Duodenal mucosa (tissue), 2 donors: Measurements from ENCODE around the gene NR3C2.

Experiments used
- H3K27ac ChIP-seq: one replicate; pipeline ENCODE4 v1.7.0; 2013; ENCODE audit warnings: low read depth, low read length
- H3K27me3 ChIP-seq, 2 donors: one replicate each; pipeline ENCODE4 v1.7.0; 2013; ENCODE audit warnings: low read length in 2 of 2, control low read depth in 1 of 2; ENCODE audit not compliant: insufficient read depth in 2 of 2, control insufficient read depth in 1 of 2
- H3K36me3 ChIP-seq, 2 donors: one replicate each; pipeline ENCODE4 v1.7.0; 2013; ENCODE audit warnings: low read length in 2 of 2, control low read depth in 1 of 2; ENCODE audit not compliant: insufficient read depth in 2 of 2, control insufficient read depth in 1 of 2
- H3K4me1 ChIP-seq, 2 donors: one replicate each; pipeline ENCODE4 v1.7.0; 2013; ENCODE audit warnings: low read length in 2 of 2, control low read depth in 1 of 2; ENCODE audit not compliant: insufficient read depth in 2 of 2, control insufficient read depth in 1 of 2
- H3K4me3 ChIP-seq, 2 donors: one replicate each; pipeline ENCODE4 v1.7.0; 2013; ENCODE audit warnings: low read length in 2 of 2, low read depth in 1 of 2
- H3K9ac ChIP-seq, 2 donors: one replicate each; pipeline ENCODE4 v1.7.0; 2013; ENCODE audit warnings: low read length in 2 of 2, low read depth in 1 of 2
- H3K9me3 ChIP-seq, 2 donors: one replicate each; pipeline ENCODE4 v1.7.0; 2013; ENCODE audit warnings: low read length in 2 of 2, control low read depth in 1 of 2; ENCODE audit not compliant: control insufficient read depth in 1 of 2

Gene NR3C2

GRCh38 chr4:148222991-148223660 lies 219.1 kb downstream of the NR3C2 start:
- Histone ChIP-seq H3K4me3 (peak overlapping the region in 1 of 2 donors; percentile 19), H3K9me3 (no peaks in the 10 kb centered on the region), H3K4me1 (peaks cover 3 to 24% of the 10 kb centered on the region in 2 donors), H3K27ac (no peak overlapping the region), H3K36me3 (no peaks in the 10 kb centered on the region), H3K9ac (no peak overlapping the region), H3K27me3 (no peaks in the 10 kb centered on the region)

- Histone ChIP-seq H3K9ac (no peak overlapping the region), H3K27ac (no peak overlapping the region), H3K27me3 (no peaks in the 10 kb centered on the region), H3K9me3 (no peaks in the 10 kb centered on the region), H3K36me3 (no peaks in the 10 kb centered on the region), H3K4me1 (peaks cover 15 to 17% of the 10 kb centered on the region in 2 donors), H3K4me3 (peak overlapping the region; percentile 36 to 52)
Measured at GRCh38 chr4:148216866-148217814, 225.1 kb downstream of the NR3C2 start.

GRCh38 chr4:148216321-148216720 lies 225.9 kb downstream of the NR3C2 start:
- H3K4me1 ChIP-seq = peaks cover 15 to 17% of the 10 kb centered on the region in 2 donors
- H3K27me3 ChIP-seq = no peaks in the 10 kb centered on the region
- no peaks in the 10 kb centered on the region for H3K36me3 ChIP-seq
- H3K4me3 ChIP-seq = no peak overlapping the region
- no peak overlapping the region for H3K9ac ChIP-seq
- no peak overlapping the region for H3K27ac ChIP-seq
- no peaks in the 10 kb centered on the region for H3K9me3 ChIP-seq

GRCh38 chr4:148215202-148215601 lies 227.0 kb downstream of the NR3C2 start:
- H3K27ac ChIP-seq = no peak overlapping the region
- H3K4me1 ChIP-seq = peaks cover 15 to 17% of the 10 kb centered on the region in 2 donors
- H3K27me3 ChIP-seq = no peaks in the 10 kb centered on the region
- H3K4me3 ChIP-seq = no peak overlapping the region
- H3K9me3 ChIP-seq = no peaks in the 10 kb centered on the region
- H3K36me3 ChIP-seq = no peaks in the 10 kb centered on the region
- no peak overlapping the region for H3K9ac ChIP-seq

- Histone ChIP-seq H3K9me3 (no peaks in the 10 kb centered on the region), H3K9ac (no peak overlapping the region), H3K4me3 (no peak overlapping the region), H3K36me3 (no peaks in the 10 kb centered on the region), H3K27ac (no peak overlapping the region), H3K4me1 (peaks cover 15 to 17% of the 10 kb centered on the region in 2 donors), H3K27me3 (no peaks in the 10 kb centered on the region)
Measured at GRCh38 chr4:148214529-148215166, 227.6 kb downstream of the NR3C2 start.

GRCh38 chr4:148211533-148211932 lies 230.7 kb downstream of the NR3C2 start:
- no peaks in the 10 kb centered on the region for H3K9me3 ChIP-seq
- H3K4me3 ChIP-seq = no peak overlapping the region
- H3K9ac ChIP-seq = no peak overlapping the region
- H3K27me3 ChIP-seq = no peaks in the 10 kb centered on the region
- H3K4me1 ChIP-seq = peaks cover 4 to 7% of the 10 kb centered on the region in 2 donors
- no peak overlapping the region for H3K27ac ChIP-seq
- H3K36me3 ChIP-seq = no peaks in the 10 kb centered on the region

GRCh38 chr4:148210661-148211060 lies 231.6 kb downstream of the NR3C2 start:
- no peaks in the 10 kb centered on the region for H3K27me3 ChIP-seq
- no peak overlapping the region for H3K27ac ChIP-seq
- peaks cover 0 to 3% of the 10 kb centered on the region in 2 donors for H3K4me1 ChIP-seq
- H3K36me3 ChIP-seq = no peaks in the 10 kb centered on the region
- no peaks in the 10 kb centered on the region for H3K9me3 ChIP-seq
- no peak overlapping the region for H3K9ac ChIP-seq
- H3K4me3 ChIP-seq = no peak overlapping the region

- Histone ChIP-seq H3K27ac (no peak overlapping the region), H3K4me3 (no peak overlapping the region), H3K9ac (no peak overlapping the region), H3K27me3 (no peaks in the 10 kb centered on the region), H3K9me3 (no peaks in the 10 kb centered on the region), H3K4me1 (peaks cover 0 to 12% of the 10 kb centered on the region in 2 donors), H3K36me3 (no peaks in the 10 kb centered on the region)
Measured at GRCh38 chr4:148207068-148207467, 235.1 kb downstream of the NR3C2 start.

- no peak overlapping the region for H3K4me3 ChIP-seq
- H3K27me3 ChIP-seq = no peaks in the 10 kb centered on the region
- H3K36me3 ChIP-seq = no peaks in the 10 kb centered on the region
- no peak overlapping the region for H3K9ac ChIP-seq
- H3K9me3 ChIP-seq = no peaks in the 10 kb centered on the region
- H3K4me1 ChIP-seq = peaks cover 0 to 12% of the 10 kb centered on the region in 2 donors
- no peak overlapping the region for H3K27ac ChIP-seq
Measured at GRCh38 chr4:148205476-148205875, 236.7 kb downstream of the NR3C2 start.

GRCh38 chr4:148204892-148205291 lies 237.3 kb downstream of the NR3C2 start:
- H3K9me3 ChIP-seq = no peaks in the 10 kb centered on the region
- no peak overlapping the region for H3K4me3 ChIP-seq
- H3K4me1 ChIP-seq = peaks cover 0 to 12% of the 10 kb centered on the region in 2 donors
- no peak overlapping the region for H3K9ac ChIP-seq
- H3K36me3 ChIP-seq = no peaks in the 10 kb centered on the region
- H3K27ac ChIP-seq = no peak overlapping the region
- no peaks in the 10 kb centered on the region for H3K27me3 ChIP-seq
